ENCODE measurements around the gene APOB. TPM values are rescaled to one million over a fixed set of nuclear protein-coding genes. Genes with fewer than 3 reads are reported as not detected.

APOB gene
- total RNA-seq, 1 experiment from 2014 or later = 234 TPM

DNA sequence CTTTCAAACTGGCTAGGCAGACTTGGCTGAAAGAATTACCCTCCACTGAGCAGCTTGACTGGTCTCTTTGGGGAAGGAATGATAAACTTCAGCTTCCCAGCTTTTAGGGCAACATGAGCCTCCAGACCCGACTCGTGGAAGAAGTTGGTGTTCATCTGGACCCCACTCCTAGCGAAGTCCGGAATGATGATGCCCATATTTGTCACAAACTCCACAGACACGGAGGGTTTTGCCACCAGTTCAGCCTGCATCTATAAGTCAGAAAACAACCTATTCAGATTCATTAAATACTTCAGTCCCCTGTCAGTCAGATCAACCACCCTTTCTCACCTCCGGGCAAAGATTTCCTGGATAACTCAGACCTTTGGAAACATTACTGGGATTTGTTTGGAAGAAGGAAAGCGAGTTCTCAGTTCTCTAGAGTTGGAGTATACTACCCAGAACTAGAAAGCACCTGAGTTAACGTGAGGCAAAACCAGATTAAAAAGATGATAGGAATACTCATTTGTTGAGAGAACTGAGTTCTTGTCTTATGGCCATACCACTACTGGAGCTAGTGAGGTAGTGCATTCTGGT, 21.0 kb downstream of the APOB start:
- Histone ChIP-seq H3K4me1 (no peaks in the 10 kb centered on the region), H3K4me3 (ENCODE audit: low read depth, low read length) (no peak overlapping the region), H3K27me3 (replicated peaks; ENCODE audit: control insufficient read depth, insufficient read depth, low read length) (no peaks in the 10 kb centered on the region), H3K9me3 (no peaks in the 10 kb centered on the region), H3K36me3 (ENCODE audit: control insufficient read depth, insufficient read depth, low read length) (peaks cover 23% of the 10 kb centered on the region)
- no peak for DNase-seq
- TF ChIP-seq CTCF (IDR thresholded peaks at IDR 0.05; ENCODE audit: insufficient read depth in 1 of 2, low read depth in 1 of 2, low read length in 1 of 2, severe bottlenecking in 1 of 2, unreplicated experiment in 1 of 2) = no peak
- no TSS peak for BruUV-seq (replicated peaks)
- H3K4me3 Mint-ChIP-seq (ENCODE audit: unreplicated experiment) = no peak overlapping the region
- intact Hi-C loops (cut with micrococcal nuclease; ENCODE audit: unreplicated experiment) = no loop called here
- no peaks in the 10 kb centered on the region for H3K27me3 Mint-ChIP-seq (ENCODE audit: insufficient read depth, unreplicated experiment)
- H3K27ac Mint-ChIP-seq (ENCODE audit: unreplicated experiment) = no peak overlapping the region
- POLR2A ChIA-PET = no interaction called here
- no peaks in the 10 kb centered on the region for H3K4me1 Mint-ChIP-seq (ENCODE audit: low read depth, unreplicated experiment)
- peaks cover 60% of the 10 kb centered on the region for H3K36me3 Mint-ChIP-seq (ENCODE audit: insufficient read depth, unreplicated experiment)
- CTCF ChIA-PET = no interaction called here
- H3K9me3 Mint-ChIP-seq (ENCODE audit: unreplicated experiment) = peaks cover 11% of the 10 kb centered on the region

DNA sequence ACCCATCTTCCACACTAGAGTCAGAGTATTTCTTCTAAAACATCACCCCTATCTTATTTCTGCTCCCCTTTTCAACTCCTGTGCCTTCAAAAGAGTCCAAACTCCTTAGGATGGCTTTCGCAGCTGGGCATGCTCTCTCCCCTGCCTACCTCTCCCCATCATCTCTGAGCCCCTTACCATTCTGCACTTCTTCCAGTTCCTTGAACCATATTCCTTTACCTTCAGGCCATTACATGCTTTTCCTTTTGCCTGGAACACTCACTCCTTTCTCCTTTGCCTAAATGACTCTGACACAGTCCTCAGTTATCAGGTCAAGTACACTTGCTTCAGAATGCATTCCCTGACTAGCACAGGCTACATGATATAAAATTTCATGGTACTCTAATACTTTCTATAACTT, 22.4 kb downstream of the APOB start:
- intact Hi-C loops (cut with micrococcal nuclease; ENCODE audit: unreplicated experiment) = no loop called here
- H3K9me3 Mint-ChIP-seq (ENCODE audit: unreplicated experiment) = peaks cover 23% of the 10 kb centered on the region
- no peak for TF ChIP-seq CTCF (IDR thresholded peaks at IDR 0.05; ENCODE audit: insufficient read depth in 1 of 2, low read depth in 1 of 2, low read length in 1 of 2, severe bottlenecking in 1 of 2, unreplicated experiment in 1 of 2)

DNA sequence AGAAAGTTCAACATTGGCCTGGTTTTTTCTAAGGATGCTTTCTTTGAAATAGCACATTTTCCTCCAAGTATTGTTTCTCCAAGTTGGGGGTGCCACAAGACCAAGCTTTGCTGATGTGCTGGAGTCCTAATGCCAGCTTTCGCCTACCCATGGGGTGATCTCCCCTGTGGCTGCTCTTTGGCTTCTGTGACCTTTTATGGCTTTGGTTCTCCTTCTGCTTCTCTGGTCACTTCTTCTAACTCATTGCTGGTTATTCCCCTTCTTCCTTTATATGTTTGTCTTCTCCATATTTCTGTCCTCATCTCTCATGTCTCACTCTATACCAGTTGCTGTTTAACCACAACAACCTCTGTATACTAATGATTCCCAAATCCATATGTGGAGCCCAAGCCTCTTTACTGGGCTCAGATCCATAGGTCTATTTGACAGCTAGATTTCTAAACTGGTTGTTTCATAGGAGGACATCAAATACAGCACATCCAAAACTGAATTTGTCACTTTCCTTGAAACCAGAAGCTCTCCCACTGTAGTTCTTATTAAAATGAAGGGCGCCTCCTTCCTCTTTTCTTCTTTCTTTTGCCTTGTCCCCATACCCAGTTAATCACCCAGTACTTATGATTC, 23.1 kb downstream of the APOB start:
- no TSS peak for BruUV-seq (replicated peaks)
- no peaks in the 10 kb centered on the region for H3K9me3 ChIP-seq
- H3K27me3 Mint-ChIP-seq (ENCODE audit: insufficient read depth, unreplicated experiment) = no peaks in the 10 kb centered on the region
- H3K27ac Mint-ChIP-seq (ENCODE audit: unreplicated experiment) = no peak overlapping the region
- H3K4me3 Mint-ChIP-seq (ENCODE audit: unreplicated experiment) = no peak overlapping the region
- peaks cover 23% of the 10 kb centered on the region for H3K9me3 Mint-ChIP-seq (ENCODE audit: unreplicated experiment)
- ChIA-PET POLR2A (no interaction called here), CTCF (no interaction called here)
- no peak for DNase-seq
- intact Hi-C loops (cut with micrococcal nuclease; ENCODE audit: unreplicated experiment) = no loop called here
- no peak overlapping the region for H3K4me3 ChIP-seq (ENCODE audit: low read depth, low read length)
- TF ChIP-seq CTCF (IDR thresholded peaks at IDR 0.05; ENCODE audit: insufficient read depth in 1 of 2, low read depth in 1 of 2, low read length in 1 of 2, severe bottlenecking in 1 of 2, unreplicated experiment in 1 of 2) = no peak
- no peaks in the 10 kb centered on the region for H3K4me1 ChIP-seq
- H3K27me3 ChIP-seq (replicated peaks; ENCODE audit: control insufficient read depth, insufficient read depth, low read length) = no peaks in the 10 kb centered on the region
- no peaks in the 10 kb centered on the region for H3K4me1 Mint-ChIP-seq (ENCODE audit: low read depth, unreplicated experiment)
- H3K36me3 ChIP-seq (ENCODE audit: control insufficient read depth, insufficient read depth, low read length) = peaks cover 26% of the 10 kb centered on the region
- peaks cover 59% of the 10 kb centered on the region for H3K36me3 Mint-ChIP-seq (ENCODE audit: insufficient read depth, unreplicated experiment)

More for the DNA sequence above, 22.4 kb downstream of the APOB start:
- H3K27me3 Mint-ChIP-seq (ENCODE audit: insufficient read depth, unreplicated experiment) = no peaks in the 10 kb centered on the region
- peaks cover 23% of the 10 kb centered on the region for H3K36me3 ChIP-seq (ENCODE audit: control insufficient read depth, insufficient read depth, low read length)
- no peaks in the 10 kb centered on the region for H3K4me1 ChIP-seq
- BruUV-seq (replicated peaks) = no TSS peak
- H3K4me3 Mint-ChIP-seq (ENCODE audit: unreplicated experiment) = no peak overlapping the region
- no peaks in the 10 kb centered on the region for H3K4me1 Mint-ChIP-seq (ENCODE audit: low read depth, unreplicated experiment)
- ChIA-PET POLR2A (no interaction called here), CTCF (no interaction called here)
- H3K27me3 ChIP-seq (replicated peaks; ENCODE audit: control insufficient read depth, insufficient read depth, low read length) = no peaks in the 10 kb centered on the region
- H3K36me3 Mint-ChIP-seq (ENCODE audit: insufficient read depth, unreplicated experiment) = peaks cover 58% of the 10 kb centered on the region
- no peak overlapping the region for H3K4me3 ChIP-seq (ENCODE audit: low read depth, low read length)
- H3K27ac Mint-ChIP-seq (ENCODE audit: unreplicated experiment) = no peak overlapping the region
- H3K9me3 ChIP-seq = no peaks in the 10 kb centered on the region
- DNase-seq = no peak

Data from Caco-2 (cell line).